H1 (cell line): ENCODE results near the gene GAMT.

Experiments
- BRCA1 ChIP-seq: IDR thresholded peaks from 2 replicates; pipeline ENCODE4 v1.6.1; 2012; ENCODE audit warnings: low read depth, low read length, improper control_type of control experiment
- CEBPB ChIP-seq: IDR thresholded peaks from 2 replicates; pipeline ENCODE4 v1.6.1; 2012; ENCODE audit warnings: low read depth, low read length
- CREB1 ChIP-seq: IDR thresholded peaks from 2 replicates; pipeline ENCODE4 v1.6.1; 2012; ENCODE audit warnings: inconsistent platforms
- CTCF ChIP-seq, 3 experiments: IDR thresholded peaks; 1 replicate in 2 of 3; 2 replicates in 1 of 3; pipeline versions ENCODE4 v1.5.1 to v1.6.1; 2011; ENCODE audit warnings: low read length in 3 of 3, mild to moderate bottlenecking in 3 of 3, inconsistent platforms in 2 of 3, low read depth in 1 of 3, moderate library complexity in 1 of 3; ENCODE audit not compliant: insufficient read depth in 1 of 3; ENCODE audit errors: control extremely low read depth in 1 of 3
- EGR1 ChIP-seq: IDR thresholded peaks from 2 replicates; pipeline ENCODE4 v1.6.1; 2011; ENCODE audit warnings: low read depth, low read length, borderline replicate concordance
- EP300 ChIP-seq, 2 experiments: IDR thresholded peaks; 1 replicate in 1 of 2; 2 replicates in 1 of 2; pipeline ENCODE4 v1.6.1; 2011 to 2012; ENCODE audit warnings: low read depth in 2 of 2, low read length in 2 of 2, mild to moderate bottlenecking in 2 of 2, borderline replicate concordance in 1 of 2, inconsistent platforms in 1 of 2, moderate library complexity in 1 of 2
- GTF2F1 ChIP-seq: IDR thresholded peaks from 2 replicates; pipeline ENCODE4 v1.6.1; 2012; ENCODE audit warnings: low read depth, low read length, improper control_type of control experiment, borderline replicate concordance
- JUN ChIP-seq: IDR thresholded peaks from 2 replicates; pipeline ENCODE4 v1.6.1; 2011; ENCODE audit warnings: low read depth, mild to moderate bottlenecking, improper control_type of control experiment, low read length
- JUND ChIP-seq: IDR thresholded peaks from 2 replicates; pipeline ENCODE4 v1.6.1; 2011; ENCODE audit warnings: mild to moderate bottlenecking, improper control_type of control experiment, low read length
- POLR2A ChIP-seq, 2 experiments: IDR thresholded peaks; 1 replicate in 1 of 2; 2 replicates in 1 of 2; pipeline ENCODE4 v1.6.1; 2011; ENCODE audit warnings: low read depth in 2 of 2, low read length in 2 of 2, mild to moderate bottlenecking in 2 of 2; ENCODE audit errors: control extremely low read depth in 1 of 2
- RNF2 ChIP-seq: fragments of 200-900, 300-1000 bp; sonication (generic); IDR thresholded peaks from 2 replicates; pipeline ENCODE4 v1.7.1; 2016; ENCODE audit warnings: borderline replicate concordance, low read depth, mild to moderate bottlenecking, antibody characterized with exemption, low read length; ENCODE audit not compliant: poor library complexity, severe bottlenecking; ENCODE audit errors: missing control alignments
- SIN3A ChIP-seq, 2 experiments: IDR thresholded peaks in 1 of 2; conservative IDR thresholded peaks in 1 of 2; 2 replicates each; pipeline ENCODE4 v1.6.1; 2011 to 2012; ENCODE audit warnings: low read length in 2 of 2, improper control_type of control experiment in 1 of 2, low read depth in 1 of 2, mild to moderate bottlenecking in 1 of 2
- SIX5 ChIP-seq: IDR thresholded peaks from 2 replicates; pipeline ENCODE4 v1.6.1; 2011; ENCODE audit warnings: mild to moderate bottlenecking, low read depth, low read length
- TBP ChIP-seq: IDR thresholded peaks from 2 replicates; pipeline ENCODE4 v1.6.1; 2011; ENCODE audit warnings: low read depth, low read length, improper control_type of control experiment

GRCh38 chr19:1353144-1353543 lies 48.2 kb downstream of the GAMT start:
- no peak for TF ChIP-seq POLR2A (IDR thresholded peaks at IDR 0.05; ENCODE audit: control extremely low read depth in 1 of 2, low read depth in 2 of 2, low read length in 2 of 2)
- TF ChIP-seq CTCF (IDR thresholded peaks at IDR 0.05; ENCODE audit: control extremely low read depth in 1 of 3, insufficient read depth in 1 of 3, low read depth in 1 of 3, low read length in 3 of 3) = no peak
- TF ChIP-seq CEBPB = no peak
- TF ChIP-seq RNF2 = no peak
- no peak for TF ChIP-seq GTF2F1
- no peak for TF ChIP-seq TBP
- TF ChIP-seq CREB1 = no peak
- TF ChIP-seq BRCA1 = no peak
- TF ChIP-seq EGR1 = no peak
- no peak for TF ChIP-seq JUN
- no peak for TF ChIP-seq SIN3A (conservative IDR thresholded peaks at IDR 0.05 in 1 of 2, IDR thresholded peaks at IDR 0.05 in 1 of 2; ENCODE audit: low read depth in 1 of 2, low read length in 2 of 2)
- no peak for TF ChIP-seq SIX5
- TF ChIP-seq JUND = no peak
- no peak for TF ChIP-seq EP300 (IDR thresholded peaks at IDR 0.05; ENCODE audit: borderline replicate concordance in 1 of 2, low read depth in 2 of 2, low read length in 2 of 2)
